Measurements from ENCODE around the gene TEAD4.

Gene TEAD4

DNA sequence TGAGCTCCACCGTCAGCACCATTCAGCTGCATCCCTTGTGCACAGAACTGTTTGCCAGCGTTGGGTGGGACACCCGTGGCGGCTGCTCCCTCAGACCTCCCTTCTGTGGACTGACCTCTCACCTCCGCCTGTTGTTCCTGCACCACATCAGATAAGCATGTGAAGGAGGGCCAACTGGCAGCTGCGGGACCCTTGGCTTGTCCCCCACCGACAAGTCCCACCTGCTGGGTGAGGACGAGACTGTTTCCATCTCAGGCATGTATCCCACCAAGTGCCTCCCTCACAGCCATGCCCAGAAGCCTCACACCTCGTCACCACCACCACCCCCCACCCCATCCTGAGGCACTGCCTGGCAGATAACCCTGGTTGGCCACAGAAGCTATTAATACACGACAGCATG is 18.6 kb upstream of the TEAD4 start:
- no peak for FAIRE-seq
- TF ChIP-seq POLR2A (IDR thresholded peaks at IDR 0.05; ENCODE audit: low read depth, low read length) (no peak), POLR2AphosphoS5 (IDR thresholded peaks at IDR 0.05; ENCODE audit: low read depth, low read length) (no peak), TAF1 (IDR thresholded peaks at IDR 0.05; ENCODE audit: borderline replicate concordance, low read depth, low read length) (no peak)

DNA sequence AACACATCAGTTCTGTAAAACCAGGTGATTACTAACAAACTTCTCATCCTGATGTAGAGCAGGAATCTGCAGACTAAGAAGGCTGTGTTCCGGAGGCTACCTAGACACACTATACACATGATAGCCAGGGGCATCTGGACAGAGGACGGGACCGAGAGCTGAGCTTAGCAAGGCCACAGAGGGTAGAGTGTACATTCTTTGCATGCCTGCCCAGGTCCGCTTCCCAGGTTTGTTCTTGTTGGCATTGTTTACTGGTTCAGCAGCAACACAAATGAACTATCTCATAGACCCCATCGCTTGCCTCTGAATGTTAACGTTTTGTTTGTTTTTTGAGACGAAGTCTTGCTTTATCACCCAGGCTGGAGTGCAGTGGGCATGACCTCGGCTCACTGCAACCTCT is 17.7 kb upstream of the TEAD4 start:
- no peak for FAIRE-seq
- no peak for DNase-seq (ENCODE audit: insufficient read length)
- TF ChIP-seq TAF1 (IDR thresholded peaks at IDR 0.05; ENCODE audit: borderline replicate concordance, low read depth, low read length) (no peak), POLR2A (IDR thresholded peaks at IDR 0.05; ENCODE audit: low read depth, low read length) (no peak), POLR2AphosphoS5 (IDR thresholded peaks at IDR 0.05; ENCODE audit: low read depth, low read length) (no peak)

More for the DNA sequence above, 18.6 kb upstream of the TEAD4 start:
- DNase-seq (ENCODE audit: insufficient read length): no peak

DNA sequence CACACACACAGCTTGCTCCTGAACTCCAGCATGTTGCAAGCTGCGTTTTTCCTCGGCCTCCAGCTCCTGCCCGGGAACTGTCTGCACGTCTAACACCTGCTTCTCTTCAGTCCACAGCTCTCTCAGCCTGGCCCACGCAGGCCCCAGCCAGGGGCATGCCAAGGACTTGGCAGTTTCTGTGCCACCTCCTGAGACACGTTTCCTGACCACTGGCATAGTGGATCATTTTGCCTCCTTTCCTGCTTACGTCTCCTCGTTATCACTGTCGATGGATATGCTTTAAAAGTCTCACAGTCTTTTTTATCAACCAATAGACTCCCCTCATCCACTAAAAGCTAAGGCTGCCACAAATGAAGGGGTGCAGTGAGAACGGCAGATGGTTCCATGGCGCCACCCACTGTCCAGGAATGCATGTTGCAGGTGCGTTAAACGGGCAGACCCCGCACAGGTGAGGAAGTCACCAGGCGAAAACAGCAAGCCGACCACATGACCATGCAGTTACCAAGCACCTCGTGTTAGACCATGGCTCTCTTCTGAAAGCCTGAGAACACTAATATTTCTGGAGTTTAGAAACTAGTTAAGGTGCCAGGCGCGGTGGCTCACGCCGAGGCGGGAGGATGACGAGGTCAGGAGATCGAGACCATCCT is 14.7 kb upstream of the TEAD4 start:
- FAIRE-seq (no peak), DNase-seq (ENCODE audit: insufficient read length) (peak; percentile 47)
- TF ChIP-seq TAF1 (IDR thresholded peaks at IDR 0.05; ENCODE audit: borderline replicate concordance, low read depth, low read length) (no peak), POLR2AphosphoS5 (IDR thresholded peaks at IDR 0.05; ENCODE audit: low read depth, low read length) (no peak), POLR2A (IDR thresholded peaks at IDR 0.05; ENCODE audit: low read depth, low read length) (no peak)

DNA sequence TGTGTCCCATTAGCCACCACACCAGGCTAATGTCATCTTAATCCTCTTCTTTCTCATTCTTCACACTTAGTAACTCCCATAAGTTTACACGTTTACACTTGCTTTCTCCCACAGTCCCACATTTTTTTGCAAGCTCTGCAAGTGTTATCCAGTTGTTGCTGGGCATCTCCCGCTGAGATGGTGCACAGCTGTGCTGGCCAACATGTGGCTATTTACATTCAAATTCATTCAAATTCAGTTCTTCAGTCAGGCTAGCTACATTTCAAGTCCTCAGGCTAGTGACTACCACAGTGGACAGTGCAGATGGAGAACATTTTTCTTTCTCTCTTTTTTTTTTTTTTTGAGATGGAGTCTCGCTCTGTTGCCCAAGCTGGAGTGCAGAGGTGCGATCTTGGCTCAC is 9.8 kb upstream of the TEAD4 start:
- FAIRE-seq (no peak), DNase-seq (ENCODE audit: insufficient read length) (no peak)
- TF ChIP-seq TAF1 (IDR thresholded peaks at IDR 0.05; ENCODE audit: borderline replicate concordance, low read depth, low read length) (no peak), POLR2AphosphoS5 (IDR thresholded peaks at IDR 0.05; ENCODE audit: low read depth, low read length) (no peak), POLR2A (IDR thresholded peaks at IDR 0.05; ENCODE audit: low read depth, low read length) (no peak)

DNA sequence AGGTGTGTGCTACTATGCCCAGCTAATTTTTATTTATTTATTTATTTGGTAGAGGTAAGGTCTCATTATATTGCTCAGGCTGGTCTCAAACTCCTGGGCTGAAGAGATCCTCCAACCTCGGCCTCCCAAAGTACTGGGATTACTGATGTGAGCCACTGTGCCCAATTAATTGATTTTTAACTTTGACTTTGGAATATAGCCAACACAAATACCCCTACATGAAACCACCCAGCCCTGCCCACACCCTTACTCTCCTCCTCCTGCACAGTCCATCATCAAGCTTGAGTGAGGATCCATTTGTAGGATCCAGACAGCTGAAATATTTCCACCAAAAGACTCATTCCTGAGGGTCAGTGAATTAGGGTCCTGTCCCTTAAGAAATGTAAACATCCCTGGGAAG is 3.3 kb upstream of the TEAD4 start:
- TF ChIP-seq POLR2A (IDR thresholded peaks at IDR 0.05; ENCODE audit: low read depth, low read length) (no peak), POLR2AphosphoS5 (IDR thresholded peaks at IDR 0.05; ENCODE audit: low read depth, low read length) (no peak), TAF1 (IDR thresholded peaks at IDR 0.05; ENCODE audit: borderline replicate concordance, low read depth, low read length) (no peak)
- DNase-seq (ENCODE audit: insufficient read length) (no peak), FAIRE-seq (no peak)

DNA sequence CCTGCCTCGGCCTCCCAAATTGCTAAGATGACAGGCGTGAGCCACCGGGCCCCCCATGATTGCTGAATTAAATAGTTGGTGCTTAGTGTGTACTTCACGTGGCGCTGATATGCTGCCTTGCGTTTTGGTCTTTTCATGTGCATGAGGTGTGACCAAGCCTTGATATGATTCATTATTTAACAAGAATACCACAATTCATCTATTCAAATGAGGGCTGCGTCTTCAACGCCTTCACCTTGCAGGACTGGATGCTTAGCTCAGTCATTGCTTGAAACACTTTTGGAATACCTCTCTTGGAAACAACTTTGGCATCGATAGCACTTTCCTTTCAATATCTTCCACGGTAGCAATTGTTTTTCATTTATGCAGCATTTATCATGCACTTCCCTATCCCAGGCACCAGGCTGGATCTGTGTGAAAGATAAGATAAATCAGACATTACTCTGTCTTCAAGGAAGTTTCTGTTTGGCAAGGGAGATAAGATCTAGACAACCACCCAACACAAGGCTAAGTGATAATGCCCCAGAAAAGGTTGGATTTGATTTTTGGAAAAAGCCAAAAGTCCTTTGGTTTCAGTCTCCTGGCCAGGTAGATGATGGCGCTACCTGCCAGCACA is 1.3 kb upstream of the TEAD4 start:
- DNase-seq (ENCODE audit: insufficient read length) (no peak), FAIRE-seq (no peak)
- TF ChIP-seq POLR2AphosphoS5 (IDR thresholded peaks at IDR 0.05; ENCODE audit: low read depth, low read length) (no peak), TAF1 (IDR thresholded peaks at IDR 0.05; ENCODE audit: borderline replicate concordance, low read depth, low read length) (no peak), POLR2A (IDR thresholded peaks at IDR 0.05; ENCODE audit: low read depth, low read length) (no peak)

DNA sequence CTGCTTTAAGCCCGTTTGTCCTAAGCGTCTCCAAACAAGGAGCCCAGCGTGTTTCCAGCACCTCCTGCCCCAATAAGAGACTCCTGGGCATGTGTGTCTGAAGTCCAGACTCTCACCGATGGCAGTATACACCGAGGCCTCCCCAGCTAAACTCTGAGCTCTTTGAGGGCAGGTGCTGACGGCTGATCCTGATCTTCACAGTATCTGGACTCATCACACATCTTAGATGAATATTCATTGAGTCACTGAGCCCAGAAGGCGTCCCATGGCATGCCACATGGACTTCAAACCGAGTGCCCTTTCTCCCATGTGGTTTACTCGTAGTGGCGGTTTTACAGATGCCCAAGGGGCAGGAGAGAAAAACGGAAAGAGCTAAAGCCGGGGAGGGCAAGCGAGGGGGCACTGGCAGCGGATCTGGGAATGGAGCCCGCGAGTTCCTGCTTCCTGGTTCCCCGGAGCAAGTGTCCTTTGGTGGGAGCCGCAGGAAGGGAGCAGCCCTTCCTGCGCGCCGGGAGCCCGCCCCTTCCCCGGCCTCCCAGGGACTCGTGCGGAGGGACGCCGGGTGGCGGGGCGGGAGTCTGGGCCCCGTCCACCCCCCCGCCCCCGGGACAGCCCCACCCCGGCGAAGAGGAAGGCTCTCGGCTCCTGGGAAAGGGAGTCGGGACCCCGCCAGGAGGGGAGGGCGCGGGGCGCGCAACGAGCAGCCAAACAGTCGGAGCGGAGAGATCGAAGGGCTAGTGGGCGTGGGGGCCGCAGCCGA is 585 bp upstream of the TEAD4 start:
- TF ChIP-seq POLR2A (IDR thresholded peaks at IDR 0.05; ENCODE audit: low read depth, low read length) (no peak), TAF1 (IDR thresholded peaks at IDR 0.05; ENCODE audit: borderline replicate concordance, low read depth, low read length) (no peak), POLR2AphosphoS5 (IDR thresholded peaks at IDR 0.05; ENCODE audit: low read depth, low read length) (no peak)
- no peak for FAIRE-seq

DNA sequence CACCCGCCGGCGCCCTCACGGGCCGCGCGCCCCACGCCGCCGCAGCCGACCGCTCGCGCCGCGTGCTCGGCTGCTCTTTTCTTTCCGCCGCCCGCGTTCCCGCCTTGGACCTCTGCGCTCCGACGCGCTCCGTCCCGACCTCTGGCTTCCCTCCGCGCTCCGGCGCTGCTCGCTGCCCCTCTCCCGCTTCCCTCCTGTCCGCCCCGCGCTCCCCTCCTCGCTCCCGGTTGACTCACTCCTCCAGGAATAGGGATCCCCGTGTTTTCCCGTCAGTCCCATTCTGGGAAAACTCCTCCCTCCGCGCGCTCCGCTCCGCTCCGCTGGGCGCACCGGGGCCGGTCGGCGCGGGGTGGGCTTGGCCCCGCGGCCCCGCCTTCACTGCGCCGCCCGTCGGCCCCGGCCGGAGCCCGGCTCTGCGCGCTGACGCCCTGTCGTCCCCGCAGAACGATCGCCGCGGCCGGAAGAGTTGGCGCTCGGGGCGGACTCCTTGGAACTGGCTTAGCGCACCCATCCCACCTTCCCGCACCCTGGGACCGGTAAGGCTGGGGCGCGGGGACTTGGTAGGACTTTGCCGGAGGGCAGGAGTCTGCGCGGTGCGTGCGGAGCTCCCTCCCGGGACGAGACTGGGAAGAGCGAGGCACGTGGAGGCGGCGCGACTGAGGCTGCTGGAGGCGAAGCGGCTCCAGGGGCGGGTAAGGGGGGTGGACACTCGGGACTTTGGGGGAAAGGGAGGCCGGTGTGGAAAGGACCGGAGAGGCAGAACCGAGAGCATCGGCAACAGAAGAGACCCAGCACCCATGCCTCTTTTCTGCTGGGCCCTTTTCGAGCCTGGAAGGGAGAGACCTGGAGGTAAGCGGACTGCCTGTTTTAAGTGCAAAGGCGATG is 550 bp downstream of the TEAD4 start:
- FAIRE-seq (no peak), DNase-seq (ENCODE audit: insufficient read length) (peak; percentile 42)
- TF ChIP-seq POLR2AphosphoS5 (IDR thresholded peaks at IDR 0.05; ENCODE audit: low read depth, low read length): no peak

More for the DNA sequence above, 585 bp upstream of the TEAD4 start:
- DNase-seq (ENCODE audit: insufficient read length): no peak

DNA sequence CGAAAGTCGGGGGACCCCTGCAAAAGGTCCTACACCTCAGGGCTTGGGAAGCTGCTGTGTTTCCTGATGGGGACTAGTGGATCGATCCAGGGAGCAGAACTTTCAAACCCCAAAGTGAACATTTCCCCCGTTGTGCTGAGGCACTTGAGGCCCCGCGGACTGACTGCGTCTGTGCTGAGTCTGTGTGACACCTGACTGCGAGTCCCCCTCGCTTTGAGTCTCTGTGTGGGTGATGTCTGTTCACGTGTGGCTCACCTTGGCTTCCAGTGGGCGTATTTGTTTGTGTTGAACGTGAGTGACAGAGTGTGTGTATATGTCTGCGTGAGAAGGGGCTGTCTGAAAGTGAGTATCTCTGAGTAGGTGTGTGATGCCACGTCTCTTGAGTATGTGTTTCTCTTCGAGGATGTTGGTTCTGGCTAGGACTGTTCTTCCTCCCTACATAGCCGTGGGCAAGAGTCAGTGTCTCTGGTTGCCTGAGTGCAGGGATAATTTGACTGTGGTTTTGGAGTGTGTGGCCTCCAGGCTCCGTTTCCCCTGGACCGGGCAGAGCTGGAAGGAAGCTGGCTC is 1.3 kb downstream of the TEAD4 start:
- DNase-seq (ENCODE audit: insufficient read length) (no peak), FAIRE-seq (no peak)
- no peak for TF ChIP-seq POLR2AphosphoS5 (IDR thresholded peaks at IDR 0.05; ENCODE audit: low read depth, low read length)
- no peak for TF ChIP-seq TAF1 (IDR thresholded peaks at IDR 0.05; ENCODE audit: borderline replicate concordance, low read depth, low read length)
- TF ChIP-seq POLR2A (IDR thresholded peaks at IDR 0.05; ENCODE audit: low read depth, low read length): no peak

DNA sequence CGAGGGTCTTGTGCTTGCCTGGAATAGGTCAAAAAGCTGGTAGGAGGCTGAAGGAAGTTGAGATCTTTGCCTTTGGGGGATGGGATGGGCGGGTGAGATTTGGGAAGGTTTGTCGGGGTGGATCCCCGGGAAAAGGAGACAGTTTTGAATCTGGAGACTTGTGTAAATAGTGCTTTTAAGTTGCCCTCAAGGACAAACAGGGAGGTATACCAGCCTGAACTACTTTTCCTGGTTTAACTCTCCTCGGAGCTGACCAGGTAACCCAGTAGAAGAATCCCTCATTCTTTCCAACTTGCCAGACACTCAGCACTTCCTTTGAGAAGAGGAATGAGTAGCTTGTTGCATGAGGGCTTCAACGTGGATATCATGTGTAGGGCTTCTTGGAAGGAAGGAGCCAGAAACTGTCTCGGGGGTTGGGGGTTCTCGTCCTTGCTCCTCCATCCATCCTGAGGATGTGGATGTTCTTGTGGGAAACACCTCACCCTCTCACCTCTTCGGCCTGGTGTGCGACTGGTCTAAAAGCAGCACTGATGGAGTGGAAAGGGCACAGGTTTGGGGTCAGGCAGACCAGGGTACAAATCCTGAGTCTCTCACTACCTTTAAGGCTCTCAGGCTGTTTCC is 1.9 kb downstream of the TEAD4 start:
- DNase-seq (ENCODE audit: insufficient read length) (no peak), FAIRE-seq (no peak)
- no peak for TF ChIP-seq TAF1 (IDR thresholded peaks at IDR 0.05; ENCODE audit: borderline replicate concordance, low read depth, low read length)
- TF ChIP-seq POLR2A (IDR thresholded peaks at IDR 0.05; ENCODE audit: low read depth, low read length): no peak
- TF ChIP-seq POLR2AphosphoS5 (IDR thresholded peaks at IDR 0.05; ENCODE audit: low read depth, low read length): no peak

All from GM12892 (cell line).